Measurements from ENCODE around the gene AADACL4. TPM values are rescaled to one million over a fixed set of nuclear protein-coding genes. Genes with fewer than 3 reads are reported as not detected.

AADACL4 gene
- polyA plus RNA-seq, 1 donor (not counting 4 experiments of a cell fraction or from before 2014, with no cell fraction given), result not detected

GRCh38 chr1:12696658-12697057, 52.8 kb downstream of the AADACL4 start:
- dilution Hi-C loops (cut with MboI; ENCODE audit: extremely low pct_ligation_motif_present, low sequenced_read_pairs), result no loop called here
- H3K79me2 ChIP-seq (ENCODE audit: control insufficient read depth, insufficient read depth, low read length), result no peaks in the 10 kb centered on the region
- H3K4me1 ChIP-seq (ENCODE audit: control insufficient read depth, extremely low read depth, insufficient read depth, low read length), result no peaks in the 10 kb centered on the region
- no peak overlapping the region for H3K4me2 ChIP-seq (ENCODE audit: control insufficient read depth, extremely low read depth, insufficient read depth, low read depth, low read length)
- no peaks in the 10 kb centered on the region for H3K27me3 ChIP-seq (ENCODE audit: control insufficient read depth, extremely low read depth, insufficient read depth, low read length)
- no peaks in the 10 kb centered on the region for H3K9me3 ChIP-seq (ENCODE audit: control insufficient read depth, low read depth, low read length)
- no peak overlapping the region for H3K27ac ChIP-seq (ENCODE audit: control insufficient read depth, insufficient read depth, low read length)
- DNase-seq (ENCODE audit: low read depth, low spot score) (no peak), FAIRE-seq (no peak)
- H3K4me3 ChIP-seq (ENCODE audit: control insufficient read depth in 2 of 3, extremely low read depth in 1 of 3, insufficient read depth in 2 of 3, low read depth in 1 of 3, low read length in 3 of 3), result no peak overlapping the region
- H2AFZ ChIP-seq (ENCODE audit: control insufficient read depth, low read length), result no peak overlapping the region
- H3K9me1 ChIP-seq (ENCODE audit: control insufficient read depth, extremely low read depth, insufficient read depth, low read length), result no peaks in the 10 kb centered on the region
- no peaks in the 10 kb centered on the region for H4K20me1 ChIP-seq (ENCODE audit: control insufficient read depth, extremely low read depth, insufficient read depth, low read length)
- H3K9ac ChIP-seq (ENCODE audit: control insufficient read depth, extremely low read depth, insufficient read depth, low read length), result no peak overlapping the region
- no peaks in the 10 kb centered on the region for H3K36me3 ChIP-seq (ENCODE audit: control insufficient read depth in 2 of 2, extremely low read depth in 1 of 2, insufficient read depth in 2 of 2, low read length in 2 of 2)
- TF ChIP-seq EZH2 (IDR thresholded peaks at IDR 0.05; ENCODE audit: low read length), result no peak
- TF ChIP-seq CTCF (optimal IDR thresholded peaks at IDR 0.05 in 1 of 3, IDR thresholded peaks at IDR 0.05 in 1 of 3, conservative IDR thresholded peaks at IDR 0.05 in 1 of 3; ENCODE audit: extremely low read depth in 1 of 3, insufficient read depth in 2 of 3, low read length in 3 of 3), result no peak

- Histone ChIP-seq H3K27me3 (ENCODE audit: control insufficient read depth, extremely low read depth, insufficient read depth, low read length) (no peaks in the 10 kb centered on the region), H3K4me1 (ENCODE audit: control insufficient read depth, extremely low read depth, insufficient read depth, low read length) (no peaks in the 10 kb centered on the region), H4K20me1 (ENCODE audit: control insufficient read depth, extremely low read depth, insufficient read depth, low read length) (no peaks in the 10 kb centered on the region), H3K9me3 (ENCODE audit: control insufficient read depth, low read depth, low read length) (no peaks in the 10 kb centered on the region), H3K36me3 (ENCODE audit: control insufficient read depth in 2 of 2, extremely low read depth in 1 of 2, insufficient read depth in 2 of 2, low read length in 2 of 2) (no peaks in the 10 kb centered on the region), H3K9me1 (ENCODE audit: control insufficient read depth, extremely low read depth, insufficient read depth, low read length) (no peaks in the 10 kb centered on the region), H3K79me2 (ENCODE audit: control insufficient read depth, insufficient read depth, low read length) (no peaks in the 10 kb centered on the region), H2AFZ (ENCODE audit: control insufficient read depth, low read length) (no peak overlapping the region), H3K4me2 (ENCODE audit: control insufficient read depth, extremely low read depth, insufficient read depth, low read depth, low read length) (no peak overlapping the region), H3K9ac (ENCODE audit: control insufficient read depth, extremely low read depth, insufficient read depth, low read length) (no peak overlapping the region), H3K27ac (ENCODE audit: control insufficient read depth, insufficient read depth, low read length) (no peak overlapping the region), H3K4me3 (ENCODE audit: control insufficient read depth in 2 of 3, extremely low read depth in 1 of 3, insufficient read depth in 2 of 3, low read depth in 1 of 3, low read length in 3 of 3) (no peak overlapping the region)
- no peak for TF ChIP-seq EZH2 (IDR thresholded peaks at IDR 0.05; ENCODE audit: low read length)
- no peak for TF ChIP-seq CTCF (optimal IDR thresholded peaks at IDR 0.05 in 1 of 3, IDR thresholded peaks at IDR 0.05 in 1 of 3, conservative IDR thresholded peaks at IDR 0.05 in 1 of 3; ENCODE audit: extremely low read depth in 1 of 3, insufficient read depth in 2 of 3, low read length in 3 of 3)
- FAIRE-seq, result no peak
- DNase-seq (ENCODE audit: low read depth, low spot score), result no peak
- dilution Hi-C loops (cut with MboI; ENCODE audit: extremely low pct_ligation_motif_present, low sequenced_read_pairs), result no loop called here
Measured at GRCh38 chr1:12697397-12697796, 53.5 kb downstream of the AADACL4 start.

Data from keratinocyte (primary cell).